Measurements from ENCODE around the gene IL17RC. TPM values are rescaled to one million over a fixed set of nuclear protein-coding genes. Genes with fewer than 3 reads are reported as not detected.

IL17RC gene
- total RNA-seq, 1 experiment from 2014 or later, result 17.6 TPM

GRCh38 chr3:9955611-9956352, 38.9 kb downstream of the IL17RC start:
- CTCF ChIA-PET, result interaction anchor here (1.2 to 3.5 kb wide), 2 partner anchors 9 to 240 kb away, joined by 3 to 22 read pairs; no protein-coding TSS in a partner anchor
- peaks cover 12 to 25% of the 10 kb centered on the region in 2 experiments for H3K4me1 ChIP-seq (ENCODE audit: control insufficient read depth in 1 of 2, insufficient read depth in 2 of 2, low read length in 2 of 2)
- H3K36me3 ChIP-seq (ENCODE audit: control insufficient read depth in 1 of 2, insufficient read depth in 2 of 2, low read length in 2 of 2), result peaks cover 0 to 3% of the 10 kb centered on the region in 2 experiments; a peak in 1 of 4 replicates
- no peak for DNase-seq (ENCODE audit: low read depth, low spot score)
- no TSS peak for BruUV-seq (replicated peaks)
- TF ChIP-seq ZNF274 (IDR thresholded peaks at IDR 0.05; ENCODE audit: low read depth, low read length) (no peak), MAX (IDR thresholded peaks at IDR 0.05) (no peak), POLR2AphosphoS5 (IDR thresholded peaks at IDR 0.05; ENCODE audit: low read depth, low read length) (0 out of 2 replicates have a peak, but pooled peaks have one; percentile 6), SP1 (IDR thresholded peaks at IDR 0.05; ENCODE audit: low read depth) (no peak), ELF1 (IDR thresholded peaks at IDR 0.05; ENCODE audit: borderline replicate concordance, low read depth) (no peak)
- no peak overlapping the region for H3K9ac ChIP-seq (ENCODE audit: low read length)
- POLR2A ChIA-PET, result interaction anchor here (1.6 kb wide), 1 partner anchor 9 kb away, joined by 3 read pairs; no protein-coding TSS in a partner anchor
- no peaks in the 10 kb centered on the region for H3K9me2 ChIP-seq (ENCODE audit: insufficient read depth)
- no peaks in the 10 kb centered on the region for H3K27me3 ChIP-seq (ENCODE audit: insufficient read depth, low read length)
- no peaks in the 10 kb centered on the region for H3K9me3 ChIP-seq (ENCODE audit: control insufficient read depth in 1 of 2, insufficient read depth in 1 of 2, low read depth in 1 of 2, low read length in 2 of 2)
- RAD21 ChIA-PET (ENCODE audit: low non-redundant PET in 1 of 2, low total read pairs in 2 of 2, uncharacterized antibody in 2 of 2, unreplicated experiment in 2 of 2), result no interaction called here
- H4K20me1 ChIP-seq (ENCODE audit: insufficient read depth), result no peaks in the 10 kb centered on the region
- intact Hi-C loops (cut with micrococcal nuclease), result no loop called here
- peak overlapping the region; percentile 38 for H3K4me2 ChIP-seq (ENCODE audit: low read length)
- no peak overlapping the region for H3K27ac ChIP-seq (ENCODE audit: low read depth, low read length)
- peak; percentile 56 for ATAC-seq
- no peak overlapping the region for H2AFZ ChIP-seq (ENCODE audit: low read depth, low read length, poor library complexity, severe bottlenecking)
- no peaks in the 10 kb centered on the region for H3K79me2 ChIP-seq (ENCODE audit: insufficient read depth, low read length)
- no peak overlapping the region for H3K4me3 ChIP-seq (replicated peaks in 1 of 2; ENCODE audit: low read depth in 1 of 2, low read length in 2 of 2)

GRCh38 chr3:9957214-9957613, 40.3 kb downstream of the IL17RC start:
- Histone ChIP-seq H3K9me3 (ENCODE audit: control insufficient read depth in 1 of 2, insufficient read depth in 1 of 2, low read depth in 1 of 2, low read length in 2 of 2) (no peaks in the 10 kb centered on the region), H3K9ac (ENCODE audit: low read length) (no peak overlapping the region), H3K4me1 (ENCODE audit: control insufficient read depth in 1 of 2, insufficient read depth in 2 of 2, low read length in 2 of 2) (peaks cover 12 to 25% of the 10 kb centered on the region in 2 experiments), H2AFZ (ENCODE audit: low read depth, low read length, poor library complexity, severe bottlenecking) (no peak overlapping the region), H3K4me2 (ENCODE audit: low read length) (no peak overlapping the region), H4K20me1 (ENCODE audit: insufficient read depth) (no peaks in the 10 kb centered on the region), H3K36me3 (ENCODE audit: control insufficient read depth in 1 of 2, insufficient read depth in 2 of 2, low read length in 2 of 2) (peaks cover 0 to 7% of the 10 kb centered on the region in 2 experiments; a peak in 1 of 4 replicates), H3K27me3 (ENCODE audit: insufficient read depth, low read length) (no peaks in the 10 kb centered on the region), H3K4me3 (replicated peaks in 1 of 2; ENCODE audit: low read depth in 1 of 2, low read length in 2 of 2) (no peak overlapping the region), H3K9me2 (ENCODE audit: insufficient read depth) (no peaks in the 10 kb centered on the region), H3K27ac (ENCODE audit: low read depth, low read length) (no peak overlapping the region), H3K79me2 (ENCODE audit: insufficient read depth, low read length) (no peaks in the 10 kb centered on the region)
- BruUV-seq (replicated peaks), result no TSS peak
- DNase-seq (ENCODE audit: low read depth, low spot score), result no peak
- ChIA-PET CTCF (interaction anchor here (3.5 kb wide), 1 partner anchor 10 kb away, joined by 22 read pairs; no protein-coding TSS in a partner anchor), POLR2A (no interaction called here), RAD21 (ENCODE audit: low non-redundant PET in 1 of 2, low total read pairs in 2 of 2, uncharacterized antibody in 2 of 2, unreplicated experiment in 2 of 2) (no interaction called here)
- intact Hi-C loops (cut with micrococcal nuclease), result no loop called here
- no peak for ATAC-seq
- TF ChIP-seq POLR2AphosphoS5 (IDR thresholded peaks at IDR 0.05; ENCODE audit: low read depth, low read length) (no peak), RAD21 (IDR thresholded peaks at IDR 0.05; ENCODE audit: low read depth) (peak; percentile 23), ZFX (IDR thresholded peaks at IDR 0.05) (no peak)
- TF ChIP-seq, protein P1, sequence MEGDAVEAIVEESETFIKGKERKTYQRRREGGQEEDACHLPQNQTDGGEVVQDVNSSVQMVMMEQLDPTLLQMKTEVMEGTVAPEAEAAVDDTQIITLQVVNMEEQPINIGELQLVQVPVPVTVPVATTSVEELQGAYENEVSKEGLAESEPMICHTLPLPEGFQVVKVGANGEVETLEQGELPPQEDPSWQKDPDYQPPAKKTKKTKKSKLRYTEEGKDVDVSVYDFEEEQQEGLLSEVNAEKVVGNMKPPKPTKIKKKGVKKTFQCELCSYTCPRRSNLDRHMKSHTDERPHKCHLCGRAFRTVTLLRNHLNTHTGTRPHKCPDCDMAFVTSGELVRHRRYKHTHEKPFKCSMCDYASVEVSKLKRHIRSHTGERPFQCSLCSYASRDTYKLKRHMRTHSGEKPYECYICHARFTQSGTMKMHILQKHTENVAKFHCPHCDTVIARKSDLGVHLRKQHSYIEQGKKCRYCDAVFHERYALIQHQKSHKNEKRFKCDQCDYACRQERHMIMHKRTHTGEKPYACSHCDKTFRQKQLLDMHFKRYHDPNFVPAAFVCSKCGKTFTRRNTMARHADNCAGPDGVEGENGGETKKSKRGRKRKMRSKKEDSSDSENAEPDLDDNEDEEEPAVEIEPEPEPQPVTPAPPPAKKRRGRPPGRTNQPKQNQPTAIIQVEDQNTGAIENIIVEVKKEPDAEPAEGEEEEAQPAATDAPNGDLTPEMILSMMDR (IDR thresholded peaks at IDR 0.05 in 2 of 3, conservative IDR thresholded peaks at IDR 0.05 in 1 of 3; ENCODE audit: borderline replicate concordance in 1 of 3, insufficient read depth in 1 of 3, low read depth in 2 of 3, low read length in 2 of 3), result peak in 1 of 3 experiments; percentile 20; a peak in 2 of 6 replicates
